ENCODE results near the gene KDM5B. TPM values are rescaled to one million over a fixed set of nuclear protein-coding genes. Genes with fewer than 3 reads are reported as not detected.
A peak's percentile ranks its signal among the peaks of the same experiment; 100 is the strongest.

KDM5B gene
- total and polyA plus RNA-seq, 9 of the 15 experiments (the other 6 are each of a cell fraction or from before 2014, with no cell fraction given) = 15.4 to 90.6 (median 57.1) TPM

DNA sequence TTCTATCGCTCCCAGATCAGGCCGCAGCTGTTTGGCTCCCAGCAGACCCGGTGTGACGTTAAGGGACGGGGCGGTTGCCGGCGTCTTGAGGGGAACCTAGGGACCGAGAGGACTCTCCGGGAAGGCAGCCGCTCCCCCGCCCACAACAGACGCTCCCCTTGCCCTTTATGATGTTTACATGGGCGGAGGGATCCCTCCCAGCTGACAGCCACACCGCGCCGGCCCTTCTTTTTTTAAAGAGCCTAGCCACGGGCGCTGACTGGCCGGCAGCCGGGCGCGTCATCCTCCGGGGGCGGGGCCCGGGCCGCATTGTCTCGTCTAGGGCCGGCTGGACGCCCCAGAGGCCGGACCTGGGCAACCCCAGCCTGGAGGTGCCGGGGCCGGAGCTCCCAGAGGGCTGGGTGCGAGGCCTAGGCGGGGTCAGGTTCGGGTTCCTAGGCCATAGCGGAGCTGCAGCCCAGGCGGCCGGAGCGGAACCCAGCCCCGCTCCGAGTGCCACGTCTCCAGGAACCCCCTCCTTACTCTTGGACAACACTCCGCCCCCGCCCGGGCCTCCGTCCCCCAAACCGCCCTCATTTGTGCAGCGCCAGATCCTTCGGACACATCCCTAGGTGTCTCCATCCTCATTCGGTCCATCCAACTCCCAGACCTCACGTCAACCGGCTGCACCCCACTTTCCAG, 2.5 kb upstream of the KDM5B start, which contains the start of gene PCAT6 (continued):
- TF ChIP-seq ZNF24 (IDR thresholded peaks at IDR 0.05) = peak; percentile 33; the same call in 1 of the 2 replicates
- TF ChIP-seq TGIF2 (CRISPR knock-in tag; IDR thresholded peaks at IDR 0.05) = peak; percentile 98
- no peak for TF ChIP-seq ZNF561 (CRISPR knock-in tag; conservative IDR thresholded peaks at IDR 0.05)
- peak; percentile 92 for TF ChIP-seq XRCC5 (IDR thresholded peaks at IDR 0.05; ENCODE audit: low read depth, low read length)
- peak; percentile 43; the same call in 1 of the 2 replicates for TF ChIP-seq MBD2 (IDR thresholded peaks at IDR 0.05; ENCODE audit: borderline replicate concordance, low read depth)
- no peak for TF ChIP-seq CBFA2T2 (conservative IDR thresholded peaks at IDR 0.05)
- TF ChIP-seq GTF2E2 (tag; IDR thresholded peaks at IDR 0.05) = peak; percentile 85
- TF ChIP-seq TRIM28 (IDR thresholded peaks at IDR 0.05) = peak; percentile 24; the same call in 1 of the 2 replicates
- TF ChIP-seq HIVEP1 (CRISPR knock-in tag; IDR thresholded peaks at IDR 0.05) = 0 out of 2 replicates have a peak, but pooled peaks have one; percentile 65
- peak; percentile 68; the same call in 1 of the 2 replicates for TF ChIP-seq GATAD2B (IDR thresholded peaks at IDR 0.05; ENCODE audit: borderline replicate concordance)
- TF ChIP-seq HDAC2 (IDR thresholded peaks at IDR 0.05) = peak; percentile 78
- TF ChIP-seq MYNN (IDR thresholded peaks at IDR 0.05) = peak; percentile 76; the same call in 1 of the 2 replicates
- TF ChIP-seq MYNN (CRISPR knock-in tag; IDR thresholded peaks at IDR 0.05) = no peak
- TF ChIP-seq E2F3 (CRISPR knock-in tag; IDR thresholded peaks at IDR 0.05) = peak; percentile 57; the same call in 1 of the 2 replicates
- TF ChIP-seq, protein P1, sequence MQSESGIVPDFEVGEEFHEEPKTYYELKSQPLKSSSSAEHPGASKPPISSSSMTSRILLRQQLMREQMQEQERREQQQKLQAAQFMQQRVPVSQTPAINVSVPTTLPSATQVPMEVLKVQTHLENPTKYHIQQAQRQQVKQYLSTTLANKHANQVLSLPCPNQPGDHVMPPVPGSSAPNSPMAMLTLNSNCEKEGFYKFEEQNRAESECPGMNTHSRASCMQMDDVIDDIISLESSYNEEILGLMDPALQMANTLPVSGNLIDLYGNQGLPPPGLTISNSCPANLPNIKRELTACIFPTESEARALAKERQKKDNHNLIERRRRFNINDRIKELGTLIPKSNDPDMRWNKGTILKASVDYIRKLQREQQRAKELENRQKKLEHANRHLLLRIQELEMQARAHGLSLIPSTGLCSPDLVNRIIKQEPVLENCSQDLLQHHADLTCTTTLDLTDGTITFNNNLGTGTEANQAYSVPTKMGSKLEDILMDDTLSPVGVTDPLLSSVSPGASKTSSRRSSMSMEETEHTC (IDR thresholded peaks at IDR 0.05) = peak; percentile 74; the same call in 1 of the 2 replicates
- no peak for TF ChIP-seq TCF3 (CRISPR knock-in tag; IDR thresholded peaks at IDR 0.05)
- peak; percentile 82; the same call in 1 of the 2 replicates for TF ChIP-seq SUPT5H (IDR thresholded peaks at IDR 0.05)
- peak in 1 of 2 experiments; percentile 87; a peak in 2 of 4 replicates for TF ChIP-seq NONO (IDR thresholded peaks at IDR 0.05; ENCODE audit: low read depth in 2 of 2, low read length in 1 of 2)
- peak; percentile 89 for TF ChIP-seq FOXA3 (CRISPR knock-in tag; conservative IDR thresholded peaks at IDR 0.05 in 1 of 2, IDR thresholded peaks at IDR 0.05 in 1 of 2)
- peak; percentile 91 for TF ChIP-seq KDM5B (IDR thresholded peaks at IDR 0.05; ENCODE audit: insufficient replicate concordance, low read depth, low read length)
- TF ChIP-seq, protein P2, sequence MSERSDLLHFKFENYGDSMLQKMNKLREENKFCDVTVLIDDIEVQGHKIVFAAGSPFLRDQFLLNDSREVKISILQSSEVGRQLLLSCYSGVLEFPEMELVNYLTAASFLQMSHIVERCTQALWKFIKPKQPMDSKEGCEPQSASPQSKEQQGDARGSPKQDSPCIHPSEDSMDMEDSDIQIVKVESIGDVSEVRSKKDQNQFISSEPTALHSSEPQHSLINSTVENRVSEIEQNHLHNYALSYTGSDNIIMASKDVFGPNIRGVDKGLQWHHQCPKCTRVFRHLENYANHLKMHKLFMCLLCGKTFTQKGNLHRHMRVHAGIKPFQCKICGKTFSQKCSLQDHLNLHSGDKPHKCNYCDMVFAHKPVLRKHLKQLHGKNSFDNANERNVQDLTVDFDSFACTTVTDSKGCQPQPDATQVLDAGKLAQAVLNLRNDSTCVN (CRISPR knock-in tag; IDR thresholded peaks at IDR 0.05) = 0 out of 2 replicates have a peak, but pooled peaks have one; percentile 37
- peak; percentile 85; the same call in 1 of the 2 replicates for TF ChIP-seq MTA3 (IDR thresholded peaks at IDR 0.05; ENCODE audit: borderline replicate concordance)
- no peak for TF ChIP-seq PHTF2 (CRISPR knock-in tag; IDR thresholded peaks at IDR 0.05)
- TF ChIP-seq, protein P3, sequence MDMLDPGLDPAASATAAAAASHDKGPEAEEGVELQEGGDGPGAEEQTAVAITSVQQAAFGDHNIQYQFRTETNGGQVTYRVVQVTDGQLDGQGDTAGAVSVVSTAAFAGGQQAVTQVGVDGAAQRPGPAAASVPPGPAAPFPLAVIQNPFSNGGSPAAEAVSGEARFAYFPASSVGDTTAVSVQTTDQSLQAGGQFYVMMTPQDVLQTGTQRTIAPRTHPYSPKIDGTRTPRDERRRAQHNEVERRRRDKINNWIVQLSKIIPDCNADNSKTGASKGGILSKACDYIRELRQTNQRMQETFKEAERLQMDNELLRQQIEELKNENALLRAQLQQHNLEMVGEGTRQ (CRISPR knock-in tag; IDR thresholded peaks at IDR 0.05) = peak; percentile 64
- TF ChIP-seq, protein P4, sequence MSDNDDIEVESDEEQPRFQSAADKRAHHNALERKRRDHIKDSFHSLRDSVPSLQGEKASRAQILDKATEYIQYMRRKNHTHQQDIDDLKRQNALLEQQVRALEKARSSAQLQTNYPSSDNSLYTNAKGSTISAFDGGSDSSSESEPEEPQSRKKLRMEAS (CRISPR knock-in tag; IDR thresholded peaks at IDR 0.05) = peak; percentile 54
- no peak for TF ChIP-seq ZNF507 (tag; conservative IDR thresholded peaks at IDR 0.05)
- TF ChIP-seq ZNF175 (CRISPR knock-in tag; IDR thresholded peaks at IDR 0.05; ENCODE audit: low read depth) = no peak; the same call in 1 of the 2 replicates
- 0 out of 2 replicates have a peak, but pooled peaks have one; percentile 33 for TF ChIP-seq ZEB2 (IDR thresholded peaks at IDR 0.05)

All from K562 (cell line).